Measurements from ENCODE around the gene CFL1.

- TF ChIP-seq CTCF (IDR thresholded peaks at IDR 0.05) (no peak), POLR2A (IDR thresholded peaks at IDR 0.05) (no peak)
Measured at GRCh38 chr11:65870706-65871681, 13.0 kb upstream of the CFL1 start.
